Gastrocnemius medialis (tissue), 4 donors: ENCODE results near the gene STK36. TPM values are rescaled to one million over a fixed set of nuclear protein-coding genes. Genes with fewer than 3 reads are reported as not detected.

ENCODE experiments used
- ATAC-seq, 2 donors: fragments of 150-250 bp; one replicate each; pipeline ENCODE4 v1.9.1; 2016
- DNase-seq, 2 donors: peaks; one replicate each; pipeline ENCODE4 v3.0.0-alpha.2; 2019
- H3K27ac ChIP-seq, 4 donors: fragments of 200-600 bp; sonication (generic); 1 replicate in 1 of 4; 2 replicates in 3 of 4; pipeline ENCODE4 v1.5.1; 2016 to 2018; ENCODE audit warnings: mild to moderate bottlenecking in 2 of 4, moderate library complexity in 1 of 4
- H3K27me3 ChIP-seq, 3 donors: fragments of 200-600 bp; sonication (generic) in 2 of 3; 1 replicate in 1 of 3; 2 replicates in 2 of 3; pipeline versions ENCODE4 v1.5.1 to v1.6.0; 2016 to 2019; ENCODE audit warnings: mild to moderate bottlenecking in 1 of 3, moderate library complexity in 1 of 3
- H3K36me3 ChIP-seq, 2 donors: fragments of 200-600 bp; sonication (generic) in 1 of 2; one replicate each; pipeline ENCODE4 v1.5.1; 2017 to 2018
- H3K4me1 ChIP-seq, 2 donors: fragments of 200-600 bp; sonication (generic) in 1 of 2; one replicate each; pipeline ENCODE4 v1.5.1; 2016 to 2017; ENCODE audit warnings: mild to moderate bottlenecking in 2 of 2
- H3K4me3 ChIP-seq, 4 donors: fragments of 200-600 bp; sonication (generic) in 3 of 4; 1 replicate in 1 of 4; 2 replicates in 3 of 4; pipeline ENCODE4 v1.5.1; 2016 to 2019; ENCODE audit warnings: mild to moderate bottlenecking in 2 of 4
- H3K9me3 ChIP-seq, 3 donors: fragments of 200-600 bp; sonication (generic) in 2 of 3; 1 replicate in 1 of 3; 2 replicates in 2 of 3; pipeline ENCODE4 v1.5.1; 2016 to 2019
- CTCF ChIP-seq, 5 experiments: fragments of 450-650 bp in 3 of 5; fragments of 200-600 bp in 2 of 5; sonication (generic) in 2 of 5; IDR thresholded peaks in 4 of 5; conservative IDR thresholded peaks in 1 of 5; 1 replicate in 4 of 5; 2 replicates in 1 of 5; pipeline ENCODE4 v1.5.1; 2016 to 2019; ENCODE audit warnings: antibody characterized with exemption in 5 of 5, mild to moderate bottlenecking in 3 of 5, moderate library complexity in 3 of 5
- POLR2A ChIP-seq, 2 donors: fragments of 450-650 bp; IDR thresholded peaks; one replicate each; pipeline ENCODE4 v1.6.1; 2017; ENCODE audit warnings: antibody characterized with exemption in 2 of 2, mild to moderate bottlenecking in 2 of 2, moderate library complexity in 2 of 2
- in situ Hi-C, 4 donors: fragments of 200-750 bp; cut with MboI; loops; one replicate each; pipeline versions ENCODE4 v1.15.0 to v1.8.0; 2017; ENCODE audit warnings: low sequenced_read_pairs in 4 of 4
- intact Hi-C: fragments of 100-400 bp; cut with DNase I; formaldehyde crosslinking; loops from one replicate; pipeline ENCODE4 v1.15.1; 2023; ENCODE audit warnings: low total_unique reads
- total RNA-seq, 4 donors: library from RNA; depleted of rRNA; stranded (reverse); fragments of >200 nt; gene quantifications; one replicate each; pipeline versions ENCODE4 v1.1.0 to v1.2.3, GENCODE V29; 2016

The STK36 gene
- total RNA-seq, 4 donors from 2014 or later = 3.0 to 16.3 (median 7.6) TPM

GRCh38 chr2:218648787-218649100 lies 23.1 kb upstream of the STK36 start:
- TF ChIP-seq POLR2A (IDR thresholded peaks at IDR 0.05) (no peak), CTCF (IDR thresholded peaks at IDR 0.05 in 4 of 5, conservative IDR thresholded peaks at IDR 0.05 in 1 of 5) (no peak)
- Histone ChIP-seq H3K36me3 (peaks cover 3 to 95% of the 10 kb centered on the region in 2 donors), H3K4me3 (no peak overlapping the region), H3K27me3 (no peaks in the 10 kb centered on the region), H3K9me3 (no peaks in the 10 kb centered on the region), H3K27ac (peak overlapping the region in 1 of 4 donors; percentile 18), H3K4me1 (no peaks in the 10 kb centered on the region)
- intact Hi-C loops = no loop called here
- no peak for ATAC-seq
- in situ Hi-C loops = no loop called here
- DNase-seq = no peak

- DNase-seq (peak; percentile 79 to 93), ATAC-seq (peak; percentile 87 to 91)
- H3K36me3 ChIP-seq = peaks cover 0 to 56% of the 10 kb centered on the region in 2 donors
- peak overlapping the region in 2 of 4 donors; percentile 24 to 33 for H3K4me3 ChIP-seq
- in situ Hi-C loops = loop anchor here in 3 of 4 donors (25.0 kb wide), 3 partner anchors 243 to 732 kb away; partner anchors contain the start of genes TMBIM1 (in 3 of the 3), VIL1 (in 2 of the 3) and DNPEP (in 1 of the 3)
- no peaks in the 10 kb centered on the region for H3K27me3 ChIP-seq
- H3K27ac ChIP-seq = peak overlapping the region; percentile 95 to 98 (median 97)
- peaks cover 46% of the 10 kb centered on the region in 2 donors for H3K4me1 ChIP-seq
- intact Hi-C loops = loop anchor here (5.0 kb wide), 4 partner anchors 48 to 363 kb away; partner anchors contain the start of genes CTDSP1, PLCD4, PRKAG3 and TMBIM1
- TF ChIP-seq CTCF (IDR thresholded peaks at IDR 0.05 in 4 of 5, conservative IDR thresholded peaks at IDR 0.05 in 1 of 5) (no peak), POLR2A (IDR thresholded peaks at IDR 0.05) (no peak)
- no peaks in the 10 kb centered on the region for H3K9me3 ChIP-seq
Observed at GRCh38 chr2:218655751-218656150, 16.1 kb upstream of the STK36 start.

GRCh38 chr2:218658671-218659257 lies 13.1 kb upstream of the STK36 start:
- in situ Hi-C loops (loop anchor here in 3 of 4 donors (25.0 kb wide), 3 partner anchors 246 to 729 kb away; partner anchors contain the start of genes TMBIM1 (in 3 of the 3), VIL1 (in 2 of the 3) and DNPEP (in 1 of the 3)), intact Hi-C loops (loop anchor here (1.0 to 5.0 kb wide), 7 partner anchors 14 to 366 kb away; partner anchors contain the start of genes CNOT9, CTDSP1, PLCD4 and PRKAG3)
- Histone ChIP-seq H3K4me1 (peaks cover 46% of the 10 kb centered on the region in 2 donors), H3K27ac (peak overlapping the region; percentile 95 to 98 (median 97)), H3K4me3 (peak overlapping the region; percentile 76 to 93 (median 84)), H3K9me3 (no peaks in the 10 kb centered on the region), H3K27me3 (no peaks in the 10 kb centered on the region), H3K36me3 (peaks cover 0 to 47% of the 10 kb centered on the region in 2 donors)
- ATAC-seq = no peak
- no peak for DNase-seq
- TF ChIP-seq CTCF (IDR thresholded peaks at IDR 0.05 in 4 of 5, conservative IDR thresholded peaks at IDR 0.05 in 1 of 5) (no peak), POLR2A (IDR thresholded peaks at IDR 0.05) (no peak)

GRCh38 chr2:218659258-218659987 lies 12.5 kb upstream of the STK36 start, which contains the start of the genes BCS1L and ZNF142:
TSS of gene BCS1L (plus strand) at chr2:218659683. CDS start at chr2:218660988, 1,305 bp downstream.
TSS of gene ZNF142 (minus strand) at chr2:218659623. CDS start at chr2:218656429, 3,194 bp downstream.
- Histone ChIP-seq H3K27me3 (no peaks in the 10 kb centered on the region), H3K4me1 (peaks cover 41 to 45% of the 10 kb centered on the region in 2 donors), H3K27ac (peak within 1 kb of the TSS; percentile 95 to 98 (median 97)), H3K4me3 (peak within 1 kb of the TSS; percentile 76 to 93 (median 84)), H3K36me3 (peaks cover 0 to 47% of the 10 kb centered on the region in 2 donors), H3K9me3 (no peaks in the 10 kb centered on the region)
- peak; percentile 91 to 92 for DNase-seq
- in situ Hi-C loops (loop anchor here in 3 of 4 donors (25.0 kb wide), 3 partner anchors 247 to 728 kb away; partner anchors contain the start of genes TMBIM1 (in 3 of the 3), VIL1 (in 2 of the 3) and DNPEP (in 1 of the 3)), intact Hi-C loops (loop anchor here (1.0 to 5.0 kb wide), 7 partner anchors 13 to 367 kb away; partner anchors contain the start of genes CNOT9, CTDSP1, PLCD4 and PRKAG3)
- peak; percentile 89 to 90 for TF ChIP-seq POLR2A (IDR thresholded peaks at IDR 0.05)
- TF ChIP-seq CTCF (IDR thresholded peaks at IDR 0.05 in 4 of 5, conservative IDR thresholded peaks at IDR 0.05 in 1 of 5) = no peak
- ATAC-seq = peak; percentile 73 to 77
